GM23338 (cell line): ENCODE results near the gene PSMC3.

Experiments
- ETS1 ChIP-seq: IDR thresholded peaks from 2 replicates; pipeline ENCODE4 v1.6.1; 2016; ENCODE audit warnings: antibody characterized with exemption
- EZH2 ChIP-seq: fragments of 200-600 bp; sonication (generic); IDR thresholded peaks from one replicate; pipeline ENCODE4 v1.8.0; 2017; ENCODE audit warnings: antibody characterized with exemption, mild to moderate bottlenecking, low read depth; ENCODE audit not compliant: unreplicated experiment
- EZH2phosphoT487 ChIP-seq: fragments of 200-600 bp; sonication (generic); IDR thresholded peaks from one replicate; pipeline ENCODE4 v1.8.1; 2018; ENCODE audit warnings: antibody characterized with exemption; ENCODE audit not compliant: unreplicated experiment

- TF ChIP-seq EZH2 (no peak), EZH2phosphoT487 (no peak), ETS1 (no peak)
These were observed 34.4 kb downstream of the PSMC3 start for GRCh38 chr11:47391711-47392432.
